Non-pigmented ciliary epithelial cell (primary cell): ENCODE data around the gene NEK4.
"Not testable (repeated sequence)": the region's sequence is repeated elsewhere in the genome, so short reads cannot be mapped to it uniquely, and the experiment has no call there.

Experiments
- DNase-seq: peaks from one replicate; pipeline ENCODE4 v3.0.0-alpha.2; 2010; ENCODE audit warnings: low read depth

The NEK4 gene

GRCh38 chr3:52777959-52778805 lies 7.4 kb upstream of the NEK4 start:
- DNase-seq = no peak

- DNase-seq = no peak
These were observed 6.6 kb upstream of the NEK4 start, which contains the start of gene ITIH1 for GRCh38 chr3:52777127-52777958. ITIH1 (plus strand) TSS chr3:52777599; CDS start chr3:52777616, 17 bp downstream.

- DNase-seq = not testable (repeated sequence)
These were observed 5.7 kb upstream of the NEK4 start for GRCh38 chr3:52776486-52776885.

GRCh38 chr3:52775877-52776276 lies 5.1 kb upstream of the NEK4 start:
- DNase-seq = no peak

GRCh38 chr3:52774901-52775864 lies 4.4 kb upstream of the NEK4 start:
- DNase-seq = no peak

GRCh38 chr3:52774066-52774713 lies 3.5 kb upstream of the NEK4 start:
- DNase-seq = no peak

GRCh38 chr3:52773361-52774065 lies 2.8 kb upstream of the NEK4 start:
- DNase-seq = no peak

GRCh38 chr3:52771702-52772101 lies 962 bp upstream of the NEK4 start:
- DNase-seq = no peak

GRCh38 chr3:52771334-52771681 lies 568 bp upstream of the NEK4 start:
- no peak for DNase-seq

GRCh38 chr3:52769786-52770455 lies 819 bp downstream of the NEK4 start:
- DNase-seq = no peak

GRCh38 chr3:52763466-52763865 lies 7.3 kb downstream of the NEK4 start:
- no peak for DNase-seq

GRCh38 chr3:52756141-52756540 lies 14.6 kb downstream of the NEK4 start:
- DNase-seq = no peak

- DNase-seq = no peak
These were observed 16.4 kb downstream of the NEK4 start for GRCh38 chr3:52754373-52754772.

GRCh38 chr3:52752045-52752660 lies 18.6 kb downstream of the NEK4 start:
- no peak for DNase-seq

- DNase-seq = no peak
These were observed 27.0 kb downstream of the NEK4 start for GRCh38 chr3:52743721-52744120.

GRCh38 chr3:52743152-52743551 lies 27.6 kb downstream of the NEK4 start:
- DNase-seq = no peak

GRCh38 chr3:52742418-52743041 lies 28.2 kb downstream of the NEK4 start:
- peak; percentile 19 for DNase-seq

GRCh38 chr3:52739730-52740129 lies 31.0 kb downstream of the NEK4 start:
- no peak for DNase-seq

GRCh38 chr3:52733256-52733891 lies 37.4 kb downstream of the NEK4 start:
- DNase-seq = no peak
